Activated T-cell treated with anti-CD3 and anti-CD28 coated beads for 48 hours (primary cell): ENCODE data around the gene ZFP64.

Source experiments
- DNase-seq: peaks from one replicate; pipeline ENCODE4 v3.0.0-alpha.2; 2020; ENCODE audit warnings: low read depth

Gene ZFP64

GRCh38 chr20:52104546-52105441, 86.8 kb downstream of the ZFP64 start:
- peak; percentile 2 for DNase-seq

- peak; percentile 2 for DNase-seq
These were observed 87.5 kb downstream of the ZFP64 start for GRCh38 chr20:52103913-52104545.

- DNase-seq = peak; percentile 6
These were observed 88.2 kb downstream of the ZFP64 start for GRCh38 chr20:52103335-52103912.

- DNase-seq = no peak
These were observed 89.0 kb downstream of the ZFP64 start for GRCh38 chr20:52102559-52102958.

GRCh38 chr20:52102126-52102525, 89.5 kb downstream of the ZFP64 start:
- no peak for DNase-seq
